Esophagus muscularis mucosa (tissue), 3 donors: ENCODE measurements around the gene TWF2.

ENCODE experiments used
- CTCF ChIP-seq, 3 experiments: fragments of 200-600 bp in 2 of 3; fragments of 450-650 bp in 1 of 3; sonication (generic) in 2 of 3; IDR thresholded peaks; one replicate each; pipeline ENCODE4 v1.5.1; 2017 to 2019; ENCODE audit warnings: antibody characterized with exemption in 3 of 3, mild to moderate bottlenecking in 2 of 3, moderate library complexity in 1 of 3
- POLR2A ChIP-seq: fragments of 450-650 bp; IDR thresholded peaks from one replicate; pipeline ENCODE4 v1.6.1; 2017; ENCODE audit warnings: antibody characterized with exemption, moderate library complexity, mild to moderate bottlenecking, low read depth

GRCh38 chr3:52256622-52257021, 17.7 kb upstream of the TWF2 start:
- TF ChIP-seq POLR2A, result no peak
- TF ChIP-seq CTCF (IDR thresholded peaks at IDR 0.05), result no peak
